A549 treated with Mapracorat at 1 μM for 4 hours (cell line): ENCODE results near the gene KRTAP10-10. TPM values are rescaled to one million over a fixed set of nuclear protein-coding genes. Genes with fewer than 3 reads are reported as not detected.

Source experiments
- total RNA-seq: library from RNA; stranded (reverse); fragments of 200-300 nt; extraction: Qiagen RNA extraction; gene quantifications from 5 replicates; pipeline ENCODE4 v1.2.3, GENCODE V29; 2022

Gene KRTAP10-10
- not detected in 5 replicates for total RNA-seq

GRCh38 chr21:44637018-44637850 is at the start of gene KRTAP10-10:
TSS of gene KRTAP10-10 (plus strand) at chr21:44637356. CDS start at chr21:44637418, 62 bp downstream.

GRCh38 chr21:44592446-44593311 is 44.5 kb upstream of the KRTAP10-10 start, which contains the start of gene KRTAP10-6:
TSS of gene KRTAP10-6 (minus strand) at chr21:44592505. CDS start at chr21:44592484, 21 bp downstream.

GRCh38 chr21:44600118-44600978 is 36.8 kb upstream of the KRTAP10-10 start, which contains the start of gene KRTAP10-7:
TSS of gene KRTAP10-7 (plus strand) at chr21:44600597. CDS start at chr21:44600622, 25 bp downstream.

GRCh38 chr21:44612029-44612486 is 25.1 kb upstream of the KRTAP10-10 start, which contains the start of gene KRTAP10-8:
TSS of gene KRTAP10-8 (plus strand) at chr21:44612079. CDS start at chr21:44612101, 22 bp downstream.

GRCh38 chr21:44626673-44627143 is 10.4 kb upstream of the KRTAP10-10 start, which contains the start of gene KRTAP10-9:
TSS of gene KRTAP10-9 (plus strand) at chr21:44627093. CDS start at chr21:44627172, 79 bp downstream.

GRCh38 chr21:44646366-44647221 is 9.4 kb downstream of the KRTAP10-10 start, which contains the start of gene KRTAP10-11:
TSS of gene KRTAP10-11 (plus strand) at chr21:44646414. CDS start at chr21:44646459, 45 bp downstream.

GRCh38 chr21:44654576-44655175 is 17.5 kb downstream of the KRTAP10-10 start, which contains the start of gene KRTAP12-4:
TSS of gene KRTAP12-4 (minus strand) at chr21:44654659. CDS start at chr21:44654614, 45 bp downstream.

GRCh38 chr21:44657635-44658540 is 20.7 kb downstream of the KRTAP10-10 start, which contains the start of gene KRTAP12-3:
TSS of gene KRTAP12-3 (plus strand) at chr21:44657932. CDS start at chr21:44657980, 48 bp downstream.

GRCh38 chr21:44666401-44667320 is 29.5 kb downstream of the KRTAP10-10 start, which contains the start of gene KRTAP12-2:
TSS of gene KRTAP12-2 (minus strand) at chr21:44666927. CDS start at chr21:44666886, 41 bp downstream.

GRCh38 chr21:44681861-44682579 is 44.9 kb downstream of the KRTAP10-10 start, which contains the start of gene KRTAP12-1:
TSS of gene KRTAP12-1 (minus strand) at chr21:44682163. CDS start at chr21:44682123, 40 bp downstream.

Other genes starting within 250 kb of the KRTAP10-10 start
- 1.5 to 2.3 TPM (median 2.1 TPM) in 5 replicates for gene LRRC3, start 181.8 kb upstream of the KRTAP10-10 start, total RNA-seq
- gene KRTAP10-1, start 97.2 kb upstream of the KRTAP10-10 start, total RNA-seq: not detected in 5 replicates
- gene KRTAP10-2, start 85.9 kb upstream of the KRTAP10-10 start, total RNA-seq: not detected in 5 replicates
- gene KRTAP10-3, start 78.6 kb upstream of the KRTAP10-10 start, total RNA-seq: not detected in 5 replicates
- gene KRTAP10-4, start 63.6 kb upstream of the KRTAP10-10 start, total RNA-seq: not detected in 5 replicates
- gene KRTAP10-5, start 56.8 kb upstream of the KRTAP10-10 start, total RNA-seq: not detected in 5 replicates
- not detected in 5 replicates for gene KRTAP10-6, start 44.9 kb upstream of the KRTAP10-10 start, total RNA-seq
- gene KRTAP10-7, start 36.8 kb upstream of the KRTAP10-10 start, total RNA-seq: not detected in 5 replicates
- not detected in 5 replicates for gene KRTAP10-8, start 25.3 kb upstream of the KRTAP10-10 start, total RNA-seq
- gene KRTAP10-9, start 10.3 kb upstream of the KRTAP10-10 start, total RNA-seq: not detected in 5 replicates
- not detected in 5 replicates for gene KRTAP10-11, start 9.1 kb downstream of the KRTAP10-10 start, total RNA-seq
- not detected in 5 replicates for gene KRTAP12-4, start 17.3 kb downstream of the KRTAP10-10 start, total RNA-seq
- not detected in 5 replicates for gene KRTAP12-3, start 20.6 kb downstream of the KRTAP10-10 start, total RNA-seq
- not detected in 5 replicates for gene KRTAP12-2, start 29.6 kb downstream of the KRTAP10-10 start, total RNA-seq
- gene KRTAP12-1, start 44.8 kb downstream of the KRTAP10-10 start, total RNA-seq: not detected in 5 replicates
- gene KRTAP10-12, start 59.8 kb downstream of the KRTAP10-10 start, total RNA-seq: not detected in 5 replicates
- not detected in 5 replicates for gene TSPEAR, start 74.2 kb downstream of the KRTAP10-10 start, total RNA-seq
- gene UBE2G2, start 164.5 kb downstream of the KRTAP10-10 start, total RNA-seq: 29.4 to 38.6 TPM (median 32.5 TPM) in 5 replicates
- 58.7 to 71.6 TPM (median 69.0 TPM) in 5 replicates for gene SUMO3, start 180.7 kb downstream of the KRTAP10-10 start, total RNA-seq
- 86.5 to 99.6 TPM (median 97.4 TPM) in 5 replicates for gene PTTG1IP, start 236.3 kb downstream of the KRTAP10-10 start, total RNA-seq